HTERT RPE-1 (cell line): Measurements from ENCODE around the gene TAF5L.
"Not testable (repeated sequence)": the region's sequence is repeated elsewhere in the genome, so short reads cannot be mapped to it uniquely, and the experiment has no call there.

Source experiments
- in situ Hi-C: fragments of 300-500 bp; cut with MboI; formaldehyde crosslinking; loops from 4 replicates; pipeline ENCODE4 v1.14.3; 2020; ENCODE audit warnings: low sequenced_read_pairs

Gene TAF5L

DNA sequence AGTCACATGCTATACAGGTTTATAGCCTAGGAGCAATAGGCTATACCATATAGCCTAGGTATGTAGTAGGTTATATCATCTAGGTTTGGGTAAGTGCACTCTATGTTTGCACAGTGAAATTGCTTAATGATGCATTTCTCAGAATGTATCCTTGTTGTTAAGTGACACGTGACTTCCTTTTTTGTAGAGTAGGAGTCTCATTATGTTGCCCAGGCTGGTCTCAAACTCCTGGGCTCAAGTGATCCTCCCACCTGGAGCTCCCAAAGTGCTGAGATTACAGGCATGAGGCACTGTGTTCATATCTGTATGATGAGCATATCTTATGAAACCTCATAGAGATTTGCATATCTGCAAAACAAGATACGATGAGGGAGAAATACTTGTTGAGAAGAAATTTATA lies 53.6 kb downstream of the TAF5L start:
- in situ Hi-C loops, result no loop called here

DNA sequence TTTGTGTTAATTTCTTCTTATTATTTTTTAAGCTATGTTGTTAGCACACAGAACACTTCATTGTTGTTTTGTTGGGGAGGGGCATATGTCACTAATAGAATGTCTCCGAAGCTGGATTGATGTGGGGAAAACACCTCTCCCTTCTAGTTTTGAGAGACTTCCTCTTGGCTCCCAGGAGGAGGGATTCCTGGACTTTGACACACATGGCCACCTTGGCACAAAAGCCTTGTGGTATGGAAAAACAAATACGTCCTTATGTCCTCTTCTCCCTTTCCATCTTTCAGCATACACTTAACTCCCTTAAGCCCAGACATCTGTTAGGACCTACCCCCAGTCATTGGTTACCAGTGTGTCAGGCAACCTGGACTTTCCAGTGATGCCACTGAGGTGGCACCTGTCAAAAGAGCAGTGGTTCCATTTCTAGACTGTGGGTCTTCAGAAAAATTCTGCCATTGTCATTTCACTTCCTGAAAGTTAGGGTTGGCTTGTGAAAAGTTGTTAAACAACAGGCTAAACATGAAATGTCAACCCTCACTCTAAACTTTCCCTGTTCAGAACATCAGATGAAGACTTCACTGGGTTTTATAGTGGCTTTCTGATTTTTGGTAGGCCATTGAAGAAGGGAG lies 54.9 kb downstream of the TAF5L start:
- in situ Hi-C loops, result no loop called here

GRCh38 chr1:229570305-229570704 lies 55.6 kb downstream of the TAF5L start:
- in situ Hi-C loops, result no loop called here

GRCh38 chr1:229567109-229567868 lies 58.6 kb downstream of the TAF5L start:
- in situ Hi-C loops, result no loop called here

DNA sequence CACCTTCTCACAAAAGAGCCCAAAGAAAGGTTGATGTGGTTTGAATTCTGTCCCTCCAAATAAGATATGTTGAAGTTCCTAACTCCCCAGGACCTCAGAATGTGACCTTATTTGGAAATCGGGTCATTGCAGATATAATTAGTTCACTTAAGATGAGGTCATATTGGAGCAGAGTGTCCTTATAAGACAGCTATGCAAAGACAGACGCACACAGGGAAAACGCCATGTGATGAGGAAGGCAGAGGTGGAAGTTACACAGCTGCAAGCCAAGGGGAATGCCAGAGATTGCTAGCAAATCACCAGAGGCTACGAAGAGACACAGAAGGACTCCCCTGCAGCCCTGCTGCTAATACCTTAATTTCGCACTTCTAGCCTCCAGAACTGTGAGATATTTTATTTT lies 62.2 kb downstream of the TAF5L start:
- in situ Hi-C loops, result no loop called here

DNA sequence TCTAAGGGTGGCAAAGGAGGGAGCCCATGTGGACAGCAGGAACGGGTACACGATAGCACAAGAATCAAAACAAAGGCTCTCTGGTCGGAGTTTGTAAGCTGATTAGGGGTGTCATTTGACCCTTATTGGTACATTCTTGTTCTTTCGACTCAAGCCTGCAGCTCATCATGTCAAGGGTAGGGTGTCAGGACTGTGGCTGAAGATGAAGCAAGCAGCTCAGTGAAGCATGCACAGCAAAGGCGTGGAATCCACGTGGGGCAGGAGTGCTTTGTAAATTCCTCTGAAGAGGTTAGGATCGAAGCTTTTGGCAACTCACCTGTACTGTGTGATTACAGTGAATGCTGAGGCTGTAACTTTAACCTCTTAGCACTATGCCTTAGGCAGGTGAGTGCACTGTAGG lies 62.7 kb downstream of the TAF5L start:
- in situ Hi-C loops, result no loop called here

DNA sequence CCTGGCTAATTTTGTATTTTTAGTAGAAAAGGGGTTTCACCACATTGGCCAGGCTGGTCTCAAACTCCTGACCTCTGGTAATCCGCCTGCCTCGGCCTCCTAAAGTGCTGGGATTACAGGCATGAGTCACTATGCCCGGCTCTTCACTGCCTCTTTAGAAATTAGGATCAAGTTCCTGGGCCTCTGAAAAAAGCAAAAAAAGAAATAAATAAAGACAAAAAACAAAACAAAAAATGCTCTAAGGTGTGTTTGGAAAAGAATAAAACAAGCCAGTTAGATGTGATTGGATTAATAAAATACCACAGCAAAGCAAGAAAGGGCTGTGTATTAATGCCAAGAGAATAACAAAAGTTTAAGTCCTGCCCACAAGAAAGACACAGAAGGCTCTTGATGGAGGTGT lies 63.2 kb downstream of the TAF5L start:
- in situ Hi-C loops, result no loop called here

GRCh38 chr1:229561141-229561540 lies 64.8 kb downstream of the TAF5L start:
- in situ Hi-C loops, result no loop called here

DNA sequence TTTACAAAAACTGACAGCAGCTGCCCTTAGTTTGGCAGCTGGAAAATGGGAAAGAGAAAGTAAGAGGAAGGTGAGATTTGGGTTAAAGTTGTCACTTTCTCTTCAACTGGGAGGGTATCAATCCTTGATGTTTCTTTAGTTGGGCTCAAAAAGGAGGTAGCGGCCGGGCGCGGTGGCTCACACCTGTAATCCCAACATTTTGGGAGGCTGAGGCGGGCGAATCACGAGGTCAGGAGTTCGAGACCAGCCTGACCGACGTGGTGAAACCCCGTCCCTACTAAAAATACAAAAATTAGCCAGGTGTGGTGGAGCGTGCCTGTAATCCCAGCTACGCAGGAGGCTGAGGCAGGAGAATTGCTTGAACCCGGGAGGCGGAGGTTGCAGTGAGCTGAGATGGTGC lies 65.8 kb downstream of the TAF5L start:
- in situ Hi-C loops, result not testable (repeated sequence)

DNA sequence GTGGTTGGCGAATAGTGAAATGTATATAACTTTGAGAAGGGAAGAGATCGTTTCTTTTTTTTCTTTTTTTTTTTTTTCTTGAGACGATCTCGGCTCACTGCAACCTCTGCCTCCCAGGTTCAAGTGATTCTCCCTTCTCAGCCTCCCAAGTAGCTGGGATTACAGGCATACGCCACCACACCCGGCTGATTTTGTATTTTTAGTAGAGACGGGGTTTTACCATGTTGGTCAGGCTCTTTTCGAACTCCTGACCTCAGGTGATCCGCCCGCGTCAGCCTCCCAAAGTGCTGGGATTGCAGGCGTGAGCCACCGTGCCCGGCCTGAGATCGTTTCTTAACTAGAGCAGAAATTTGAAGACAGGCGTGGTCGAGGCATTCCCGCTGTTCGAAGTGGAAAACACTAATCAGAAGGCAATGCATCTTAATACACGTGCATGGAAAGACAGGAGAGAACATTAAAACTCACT lies 66.6 kb downstream of the TAF5L start:
- in situ Hi-C loops, result not testable (repeated sequence)

DNA sequence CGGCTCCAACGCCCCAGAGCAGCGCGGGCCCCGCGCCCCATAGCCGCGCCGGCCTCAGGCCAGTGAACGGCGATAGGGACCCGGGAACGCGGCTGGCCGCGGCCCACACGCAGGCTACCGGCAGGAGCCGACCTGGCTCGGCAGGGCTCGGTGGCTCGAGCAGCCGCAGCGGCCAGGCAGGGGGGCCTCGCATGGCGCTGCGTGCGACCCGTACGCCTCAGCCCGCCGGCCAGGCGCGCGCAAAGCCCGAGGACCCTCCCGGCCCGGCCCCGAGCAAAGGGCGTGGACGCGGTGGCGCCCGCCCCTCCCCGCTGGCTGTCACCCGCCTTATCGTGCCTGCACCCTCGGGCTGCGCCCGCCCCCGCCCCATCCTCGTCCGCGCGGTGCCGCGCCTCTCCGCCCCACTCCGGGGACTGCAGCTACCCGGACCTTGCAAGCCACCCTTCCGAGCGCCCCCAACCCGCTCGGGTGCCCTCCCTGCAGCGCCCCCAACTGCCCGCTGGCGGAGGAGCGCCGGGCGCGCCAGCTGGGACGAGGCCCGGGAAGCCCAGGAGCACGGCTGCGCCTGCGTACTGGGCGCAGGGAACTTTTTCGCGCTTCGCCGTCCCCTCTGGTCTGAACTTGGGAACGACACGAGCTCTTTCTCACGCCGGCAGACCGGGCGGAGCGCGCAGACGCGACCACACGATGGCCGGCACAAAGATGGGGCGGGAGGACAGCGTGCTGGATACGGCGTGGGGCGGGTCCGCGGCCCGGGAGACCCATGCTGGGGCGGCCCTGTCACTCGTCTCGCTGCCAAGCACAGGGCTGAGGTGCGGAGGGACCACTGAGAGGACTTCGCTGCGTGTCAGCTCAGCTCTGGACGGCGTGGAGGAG lies 67.2 kb downstream of the TAF5L start, which contains the start of gene ABCB10:
Gene ABCB10 (minus strand): TSS at position 248 of the 876 bp plus-strand sequence. CDS start 55 bp downstream, at position 193.
- in situ Hi-C loops, result no loop called here

GRCh38 chr1:229557913-229558414 lies 68.0 kb downstream of the TAF5L start:
- in situ Hi-C loops, result no loop called here

- in situ Hi-C loops, result no loop called here
Measured at GRCh38 chr1:229557200-229557850, 68.6 kb downstream of the TAF5L start.

DNA sequence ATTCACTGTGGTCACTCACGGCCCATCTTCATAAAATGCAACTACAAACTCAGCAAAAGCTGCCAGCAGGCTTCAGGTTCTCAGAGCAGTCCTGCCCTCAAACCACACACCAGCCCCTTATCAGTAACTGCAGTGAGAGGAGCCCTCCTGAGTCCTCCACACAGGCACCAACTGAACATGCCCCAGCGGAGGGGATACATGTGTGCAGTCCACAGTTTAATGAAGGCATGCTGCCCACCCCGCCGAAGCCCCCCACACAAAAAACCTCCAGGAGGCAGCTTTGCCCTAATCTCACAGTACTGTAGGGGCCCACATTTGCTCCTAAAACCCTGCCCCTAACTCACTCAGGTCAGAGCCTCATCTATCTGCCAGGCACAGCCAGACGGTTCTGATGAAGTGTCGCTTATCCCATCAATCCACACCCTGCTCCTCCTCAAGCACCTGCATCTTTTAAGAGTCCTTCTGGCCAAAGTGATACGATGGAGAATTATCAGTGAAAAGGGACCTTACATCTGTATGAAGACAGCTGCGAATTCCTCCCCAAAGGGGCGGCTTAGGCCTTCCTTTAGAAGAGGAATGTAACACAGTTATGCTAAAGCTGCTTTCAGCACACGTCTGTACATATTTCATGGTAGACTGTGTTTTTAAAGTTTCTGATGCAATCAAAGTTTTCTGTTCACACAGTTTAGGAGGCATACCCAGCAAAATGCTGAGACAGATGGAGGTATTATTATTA lies 70.9 kb downstream of the TAF5L start:
- in situ Hi-C loops, result no loop called here

DNA sequence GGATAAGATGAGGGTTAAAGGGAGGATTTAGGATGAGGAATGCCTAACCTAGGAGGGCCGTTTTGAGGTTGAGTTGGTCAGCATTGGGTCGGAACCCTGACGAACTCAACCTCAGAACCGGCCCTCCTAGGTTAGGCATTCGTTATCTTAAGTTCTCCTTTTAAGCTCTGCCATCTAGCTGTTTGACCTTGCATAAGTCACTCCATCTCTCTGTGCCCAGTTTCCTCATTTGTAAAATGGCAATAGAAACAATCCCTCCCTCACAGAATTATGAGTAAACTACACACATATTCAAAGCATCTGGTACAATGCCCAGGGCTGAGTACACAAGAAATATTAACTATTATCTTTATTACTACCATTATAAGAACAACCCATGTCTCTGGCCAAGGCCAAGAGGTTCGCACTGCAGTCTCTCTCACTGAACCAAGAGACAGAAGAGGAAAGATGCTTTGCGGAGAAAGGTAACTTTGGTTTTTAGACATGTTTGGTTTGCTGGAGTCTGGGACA lies 72.2 kb downstream of the TAF5L start:
- in situ Hi-C loops, result no loop called here

GRCh38 chr1:229552732-229553131 lies 73.2 kb downstream of the TAF5L start:
- in situ Hi-C loops, result no loop called here

DNA sequence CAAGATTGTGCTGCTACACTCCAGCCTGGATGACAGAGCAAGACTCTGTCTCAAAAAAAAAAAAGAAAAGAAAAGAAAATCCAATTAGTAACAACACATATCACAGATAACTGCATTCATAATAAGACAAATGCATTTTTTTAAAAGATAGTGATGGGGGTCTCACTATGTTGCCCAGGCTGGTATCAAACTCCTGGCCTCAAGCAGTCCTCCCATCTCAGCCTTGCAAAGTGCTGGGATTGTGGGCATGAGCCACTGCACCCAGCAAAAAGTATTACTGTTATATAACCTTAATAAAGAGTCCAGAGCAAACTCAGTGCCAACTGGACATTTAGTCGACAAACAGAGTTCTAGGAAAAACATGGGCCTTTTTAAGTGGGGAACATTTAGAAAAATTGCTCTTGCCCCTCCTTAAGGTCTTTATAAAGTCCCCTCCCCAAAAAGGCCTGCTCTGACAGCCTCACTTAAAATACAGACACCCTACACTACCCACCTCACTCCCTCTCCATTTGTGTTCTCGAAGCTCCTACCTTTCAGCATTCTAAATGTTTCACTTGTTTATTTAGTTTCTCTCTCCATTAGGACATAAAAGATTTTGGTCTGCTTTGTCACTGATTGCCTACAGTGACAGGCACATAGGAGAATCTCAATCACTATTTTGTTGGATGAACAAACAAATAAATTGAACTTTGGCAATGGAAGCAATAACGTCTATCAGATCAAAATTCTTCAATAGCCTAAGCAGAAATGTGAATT lies 74.9 kb downstream of the TAF5L start:
- in situ Hi-C loops, result no loop called here

GRCh38 chr1:229547542-229547941 lies 78.4 kb downstream of the TAF5L start:
- in situ Hi-C loops, result no loop called here

GRCh38 chr1:229544587-229544986 lies 81.3 kb downstream of the TAF5L start:
- in situ Hi-C loops, result no loop called here
